Activated T-cell treated with anti-CD3 and anti-CD28 coated beads, Interleukin-2, amount 50 U/mL, for 24 hours (primary cell): Measurements from ENCODE around the gene NECTIN2.

ENCODE experiments used
- DNase-seq: peaks from one replicate; pipeline ENCODE4 v3.0.0-alpha.2; 2020
- H3K27ac Mint-ChIP-seq: 2 replicates; pipeline ENCODE4 v1.8.0; 2020; ENCODE audit warnings: mild to moderate bottlenecking, mixed read lengths
- H3K27me3 Mint-ChIP-seq: 2 replicates; pipeline ENCODE4 v1.8.0; 2020; ENCODE audit warnings: mixed read lengths
- H3K36me3 Mint-ChIP-seq: 2 replicates; pipeline ENCODE4 v1.8.0; 2020; ENCODE audit warnings: low read depth, mixed read lengths
- H3K4me1 Mint-ChIP-seq: 2 replicates; pipeline ENCODE4 v1.8.0; 2020; ENCODE audit warnings: low read depth, mixed read lengths
- H3K4me3 Mint-ChIP-seq: 2 replicates; pipeline ENCODE4 v1.8.0; 2020; ENCODE audit warnings: mild to moderate bottlenecking, moderate library complexity, mixed read lengths
- H3K9me3 Mint-ChIP-seq: 2 replicates; pipeline ENCODE4 v1.8.0; 2020; ENCODE audit warnings: mixed read lengths

The NECTIN2 gene

GRCh38 chr19:44845612-44846454 lies at the start of gene NECTIN2:
TSS of gene NECTIN2 (plus strand) at chr19:44846297. CDS start at chr19:44846526, 229 bp downstream.
- H3K4me3 Mint-ChIP-seq: peak within 1 kb of the TSS; percentile 82
- peak; percentile 86 for DNase-seq
- H3K27ac Mint-ChIP-seq: peak within 1 kb of the TSS; percentile 85
- H3K36me3 Mint-ChIP-seq: no peaks in the 10 kb centered on the region
- peaks cover 34% of the 10 kb centered on the region for H3K27me3 Mint-ChIP-seq
- H3K9me3 Mint-ChIP-seq: no peaks in the 10 kb centered on the region
- peaks cover 27% of the 10 kb centered on the region for H3K4me1 Mint-ChIP-seq

DNA sequence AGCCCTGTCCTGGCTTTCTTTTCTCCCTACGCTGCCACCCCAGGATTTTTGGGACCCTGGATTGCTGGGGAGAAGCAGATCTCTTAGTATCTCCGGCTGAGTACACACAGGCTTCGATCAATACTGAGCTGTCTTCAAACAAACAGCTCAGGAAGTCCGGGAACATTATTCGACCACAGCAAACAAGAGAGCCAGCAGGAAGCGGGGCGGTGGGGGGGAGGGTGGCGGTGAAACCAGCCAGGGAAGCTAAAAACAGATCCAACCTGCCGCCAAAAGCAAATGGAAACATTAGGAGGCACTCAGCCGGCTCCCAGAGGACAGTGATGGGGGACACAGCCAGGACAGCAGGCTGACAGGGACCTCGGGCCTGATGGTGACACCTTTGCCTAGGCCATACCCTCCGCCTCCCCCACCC lies 49.4 kb upstream of the NECTIN2 start:
- H3K36me3 Mint-ChIP-seq: no peaks in the 10 kb centered on the region
- no peak overlapping the region for H3K4me3 Mint-ChIP-seq
- no peak for DNase-seq
- H3K4me1 Mint-ChIP-seq: peaks cover 10% of the 10 kb centered on the region
- no peaks in the 10 kb centered on the region for H3K9me3 Mint-ChIP-seq
- H3K27ac Mint-ChIP-seq: peak overlapping the region; percentile 70
- no peaks in the 10 kb centered on the region for H3K27me3 Mint-ChIP-seq

DNA sequence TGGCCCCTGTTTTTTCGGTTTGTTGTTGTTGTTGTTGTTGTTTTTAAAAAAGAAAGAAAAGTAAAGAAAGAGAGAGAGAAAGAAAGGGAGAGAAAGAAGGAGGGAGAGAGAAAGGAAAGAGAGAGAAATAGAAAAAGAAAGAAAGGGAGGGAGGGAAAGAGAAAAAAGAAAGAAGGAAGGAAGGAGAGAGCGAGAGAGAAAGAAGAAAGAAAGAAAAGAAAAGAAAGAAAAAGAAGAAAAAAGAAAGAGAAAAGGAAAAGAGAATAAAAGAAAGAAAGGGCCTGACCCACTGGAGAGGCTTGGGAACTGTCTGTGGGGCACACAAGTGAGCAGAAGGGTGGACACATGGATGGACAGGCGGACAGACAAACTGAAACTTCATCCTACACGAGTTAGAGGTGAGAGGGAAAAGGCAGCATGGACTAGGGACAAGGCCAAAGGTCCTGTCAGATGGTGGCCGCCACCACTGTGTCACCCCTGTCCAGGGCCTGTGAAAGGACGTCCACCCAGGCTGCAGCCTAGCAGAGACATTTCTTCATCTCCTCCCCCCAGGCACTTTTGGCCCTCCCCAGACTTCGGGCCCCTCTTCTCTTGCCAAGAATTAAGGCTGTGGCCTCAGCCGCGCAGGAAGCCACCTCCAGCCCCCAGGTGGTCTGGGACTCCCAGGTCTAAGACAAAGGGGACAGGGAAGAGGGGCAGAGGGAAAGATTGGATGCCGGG lies 46.3 kb upstream of the NECTIN2 start:
- H3K4me1 Mint-ChIP-seq: peaks cover 10% of the 10 kb centered on the region
- DNase-seq: no peak
- H3K36me3 Mint-ChIP-seq: no peaks in the 10 kb centered on the region
- H3K4me3 Mint-ChIP-seq: no peak overlapping the region
- no peaks in the 10 kb centered on the region for H3K27me3 Mint-ChIP-seq
- H3K9me3 Mint-ChIP-seq: no peaks in the 10 kb centered on the region
- H3K27ac Mint-ChIP-seq: no peak overlapping the region

DNA sequence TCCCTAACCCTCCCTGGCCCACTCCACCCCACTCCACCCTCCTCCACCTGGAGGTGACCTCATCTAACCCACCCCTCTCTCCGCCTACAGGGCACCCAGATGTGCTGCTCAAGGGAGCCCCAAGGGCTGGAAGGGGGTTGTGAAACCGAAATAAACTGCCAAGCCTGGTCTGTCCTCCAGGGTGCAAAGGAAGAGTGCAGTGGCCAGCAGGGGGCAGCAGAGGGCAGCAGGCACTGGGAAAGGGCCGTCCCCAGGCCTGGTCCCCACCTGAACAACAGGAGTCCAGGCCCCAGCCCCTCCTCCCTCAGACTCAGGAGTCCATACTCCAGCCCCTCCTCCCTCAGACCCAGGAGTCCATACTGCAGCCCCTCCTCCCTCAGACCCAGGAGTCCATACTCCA lies 45.6 kb upstream of the NECTIN2 start:
- no peak overlapping the region for H3K27ac Mint-ChIP-seq
- H3K36me3 Mint-ChIP-seq: no peaks in the 10 kb centered on the region
- H3K27me3 Mint-ChIP-seq: no peaks in the 10 kb centered on the region
- peaks cover 10% of the 10 kb centered on the region for H3K4me1 Mint-ChIP-seq
- DNase-seq: peak; percentile 86
- H3K4me3 Mint-ChIP-seq: no peak overlapping the region
- no peaks in the 10 kb centered on the region for H3K9me3 Mint-ChIP-seq

DNA sequence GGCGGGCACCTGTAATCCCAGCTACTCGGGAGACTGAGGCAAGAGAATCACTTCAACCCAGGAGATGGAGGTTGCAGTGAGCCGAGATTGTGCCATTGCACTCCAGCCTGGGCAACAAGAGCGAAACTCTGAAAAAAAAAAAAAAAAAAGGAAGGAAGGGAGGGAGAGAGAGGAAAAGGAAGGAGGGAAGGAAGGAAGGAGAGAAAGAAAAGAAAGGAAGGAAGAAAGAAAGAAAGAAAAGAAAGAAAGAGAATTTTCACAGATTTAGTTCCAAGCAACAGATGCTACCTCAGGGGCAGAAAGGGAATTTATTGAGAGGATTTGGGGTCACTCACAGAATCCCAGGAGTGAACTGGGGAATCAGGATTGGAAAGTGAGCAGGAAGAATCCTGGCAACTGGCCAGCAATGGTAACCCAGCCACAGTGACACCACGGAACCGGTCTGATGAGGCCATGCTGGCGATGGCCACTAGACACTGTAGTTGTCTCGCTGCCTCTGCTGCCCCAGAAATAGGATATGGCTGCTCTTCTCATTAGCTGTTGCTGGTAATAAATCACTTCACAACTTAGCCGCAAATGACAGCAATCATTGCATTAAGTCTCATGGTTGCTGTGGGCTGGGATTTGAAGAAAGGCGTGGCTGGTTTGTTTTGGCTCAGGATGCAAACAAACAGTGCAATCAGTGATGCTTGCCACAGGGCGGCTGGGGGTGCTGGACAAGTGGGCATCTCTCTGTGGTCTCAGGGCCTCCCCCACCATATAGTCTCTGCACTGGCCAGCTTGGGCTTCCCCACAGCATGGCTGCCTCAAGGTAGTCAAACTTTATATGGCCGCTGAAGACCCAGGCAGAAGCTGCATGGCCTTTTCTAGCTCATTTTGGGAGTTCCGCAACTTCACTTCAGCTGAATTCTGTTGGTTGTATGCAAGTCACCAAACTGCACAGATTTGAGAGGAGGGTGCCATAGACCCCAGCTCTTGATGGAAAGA lies 42.4 kb upstream of the NECTIN2 start:
- Mint-ChIP-seq H3K4me1 (peaks cover 3% of the 10 kb centered on the region), H3K27me3 (peaks cover 7% of the 10 kb centered on the region), H3K9me3 (no peaks in the 10 kb centered on the region), H3K27ac (no peak overlapping the region), H3K36me3 (no peaks in the 10 kb centered on the region), H3K4me3 (no peak overlapping the region)
- no peak for DNase-seq

DNA sequence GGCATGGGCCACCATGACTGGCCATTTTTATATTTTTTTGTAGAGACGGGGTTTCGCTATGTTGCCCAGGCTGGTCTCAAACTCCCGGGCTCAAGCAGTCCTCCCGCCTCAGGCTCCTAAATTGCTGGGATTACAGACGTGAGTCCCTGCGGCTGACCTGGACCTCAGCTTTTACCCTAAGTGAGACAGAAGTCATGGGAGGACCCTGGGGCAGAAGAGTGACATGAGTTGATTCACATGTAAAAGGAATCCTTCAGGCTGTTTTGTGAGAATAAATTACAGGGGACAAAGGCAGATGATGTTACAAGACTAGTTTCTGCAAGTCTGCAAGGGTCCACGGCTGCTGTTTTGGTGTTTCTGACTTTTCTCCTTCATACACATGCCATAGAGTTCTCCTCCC lies 39.8 kb upstream of the NECTIN2 start:
- no peaks in the 10 kb centered on the region for H3K36me3 Mint-ChIP-seq
- H3K27me3 Mint-ChIP-seq: peaks cover 27% of the 10 kb centered on the region
- peaks cover 5% of the 10 kb centered on the region for H3K4me1 Mint-ChIP-seq
- no peaks in the 10 kb centered on the region for H3K9me3 Mint-ChIP-seq
- no peak overlapping the region for H3K4me3 Mint-ChIP-seq
- no peak overlapping the region for H3K27ac Mint-ChIP-seq
- DNase-seq: no peak

GRCh38 chr19:44807162-44807561 lies 38.9 kb upstream of the NECTIN2 start:
- Mint-ChIP-seq H3K9me3 (no peaks in the 10 kb centered on the region), H3K27me3 (peaks cover 34% of the 10 kb centered on the region), H3K36me3 (no peaks in the 10 kb centered on the region), H3K4me1 (peaks cover 5% of the 10 kb centered on the region), H3K4me3 (no peak overlapping the region), H3K27ac (no peak overlapping the region)
- DNase-seq: no peak

- Mint-ChIP-seq H3K27ac (no peak overlapping the region), H3K36me3 (no peaks in the 10 kb centered on the region), H3K4me1 (peaks cover 5% of the 10 kb centered on the region), H3K9me3 (no peaks in the 10 kb centered on the region), H3K27me3 (peaks cover 34% of the 10 kb centered on the region), H3K4me3 (no peak overlapping the region)
- no peak for DNase-seq
Measured at GRCh38 chr19:44807652-44808462, 38.2 kb upstream of the NECTIN2 start.

- H3K4me1 Mint-ChIP-seq: peaks cover 5% of the 10 kb centered on the region
- no peak within 1 kb of the TSS for H3K4me3 Mint-ChIP-seq
- peaks cover 34% of the 10 kb centered on the region for H3K27me3 Mint-ChIP-seq
- H3K9me3 Mint-ChIP-seq: no peaks in the 10 kb centered on the region
- peak; percentile 37 for DNase-seq
- H3K36me3 Mint-ChIP-seq: no peaks in the 10 kb centered on the region
- no peak within 1 kb of the TSS for H3K27ac Mint-ChIP-seq
Measured at GRCh38 chr19:44808463-44809371, 37.4 kb upstream of the NECTIN2 start, which contains the start of gene BCAM. TSS of gene BCAM (plus strand) at chr19:44809103. CDS start at chr19:44809125, 22 bp downstream.

DNA sequence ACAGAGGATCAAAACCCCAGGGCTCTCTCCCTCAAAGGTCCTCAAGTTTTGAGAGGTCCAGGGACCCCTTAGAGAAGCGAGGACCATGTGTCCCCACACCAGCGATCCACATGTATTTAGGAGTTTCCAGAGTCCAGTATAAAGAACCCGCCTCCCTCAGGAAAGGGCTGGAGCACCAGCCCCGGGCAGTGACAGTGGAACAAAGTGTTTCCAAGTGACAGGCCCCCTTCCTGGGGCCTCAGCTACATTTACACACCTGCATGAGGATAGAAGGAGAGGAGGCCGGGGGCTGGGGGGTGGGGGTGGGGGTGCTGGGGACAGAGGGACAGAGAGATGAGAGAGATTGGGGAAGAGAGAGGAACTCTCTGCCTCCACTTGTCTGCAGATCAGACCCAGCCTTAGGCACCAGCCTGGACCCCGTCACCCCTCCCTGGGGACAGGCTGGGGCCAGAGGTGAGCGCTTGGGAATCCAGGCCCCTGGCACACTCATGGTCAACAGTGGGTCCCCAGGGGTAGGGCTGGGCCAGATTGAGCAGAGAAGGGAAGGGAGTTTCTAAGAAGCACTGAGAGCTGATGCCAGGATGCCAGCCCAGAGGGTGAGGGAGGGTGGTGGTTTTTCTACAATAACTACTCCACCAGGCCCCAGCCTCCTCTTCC lies 36.4 kb upstream of the NECTIN2 start:
- no peak overlapping the region for H3K4me3 Mint-ChIP-seq
- DNase-seq: no peak
- peaks cover 34% of the 10 kb centered on the region for H3K27me3 Mint-ChIP-seq
- H3K4me1 Mint-ChIP-seq: peaks cover 5% of the 10 kb centered on the region
- no peaks in the 10 kb centered on the region for H3K9me3 Mint-ChIP-seq
- no peak overlapping the region for H3K27ac Mint-ChIP-seq
- no peaks in the 10 kb centered on the region for H3K36me3 Mint-ChIP-seq

DNA sequence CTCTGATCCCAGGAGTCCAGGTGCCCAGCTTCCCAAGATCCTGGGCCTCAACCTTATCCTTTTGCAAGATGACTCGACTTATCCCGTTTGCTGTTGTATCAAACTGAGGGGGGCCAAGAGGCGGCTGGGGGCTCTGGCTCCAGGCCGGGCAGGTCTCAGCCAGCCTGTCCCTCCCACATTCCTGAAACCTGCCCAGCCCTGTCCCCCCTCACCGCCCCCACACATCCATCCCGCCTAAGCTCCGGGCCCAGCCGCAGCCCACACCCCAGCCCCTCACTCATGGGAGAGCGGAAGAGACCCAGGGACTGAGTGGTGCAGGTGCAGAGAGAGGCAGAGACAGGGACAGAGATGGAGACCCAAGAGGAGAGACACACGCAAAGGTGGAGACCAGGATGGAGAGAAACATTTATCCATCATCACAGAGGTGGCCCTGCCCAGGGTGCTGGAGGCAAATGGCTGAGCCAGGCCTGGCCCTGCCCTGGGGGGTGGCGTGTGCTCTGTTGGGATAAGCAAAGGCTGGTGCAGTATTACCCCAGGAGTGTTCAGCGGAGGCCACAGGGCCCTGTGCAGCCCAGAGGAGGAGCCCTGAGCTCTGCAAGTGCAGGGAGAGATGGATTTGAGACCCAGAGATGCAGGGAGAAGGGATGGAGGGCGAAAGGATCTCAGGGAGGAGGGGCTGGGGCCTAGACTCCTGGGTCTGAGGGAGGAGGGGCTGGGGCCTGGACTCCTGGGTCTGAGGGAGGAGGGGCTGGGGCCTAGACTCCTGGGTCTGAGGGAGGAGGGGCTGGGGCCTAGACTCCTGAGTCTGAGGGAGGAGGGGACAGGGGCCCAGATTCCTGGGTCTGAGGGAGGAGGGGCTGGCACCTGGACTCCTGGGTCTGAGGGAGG lies 35.6 kb upstream of the NECTIN2 start:
- H3K27ac Mint-ChIP-seq: no peak overlapping the region
- no peaks in the 10 kb centered on the region for H3K36me3 Mint-ChIP-seq
- DNase-seq: no peak
- H3K27me3 Mint-ChIP-seq: peaks cover 34% of the 10 kb centered on the region
- H3K4me3 Mint-ChIP-seq: no peak overlapping the region
- H3K9me3 Mint-ChIP-seq: no peaks in the 10 kb centered on the region
- H3K4me1 Mint-ChIP-seq: peaks cover 5% of the 10 kb centered on the region

DNA sequence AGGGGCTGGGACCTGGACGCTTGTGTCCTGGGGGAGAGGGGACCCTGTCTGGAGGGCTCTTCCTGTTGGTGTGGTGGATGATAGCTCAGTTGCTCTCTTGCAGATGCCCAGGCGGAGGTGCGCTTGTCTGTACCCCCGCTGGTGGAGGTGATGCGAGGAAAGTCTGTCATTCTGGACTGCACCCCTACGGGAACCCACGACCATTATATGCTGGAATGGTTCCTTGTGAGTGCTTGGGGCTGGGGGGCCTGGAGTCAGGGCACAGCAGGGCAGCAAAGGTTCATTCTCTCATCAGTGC lies 35.0 kb upstream of the NECTIN2 start:
- Mint-ChIP-seq H3K27ac (no peak overlapping the region), H3K4me1 (peaks cover 5% of the 10 kb centered on the region), H3K36me3 (no peaks in the 10 kb centered on the region), H3K27me3 (peaks cover 34% of the 10 kb centered on the region), H3K9me3 (no peaks in the 10 kb centered on the region), H3K4me3 (no peak overlapping the region)
- no peak for DNase-seq
